HFF-Myc (cell line): Measurements from ENCODE around the gene PROK2.

Source experiments
- DNase-seq: peaks from one replicate; pipeline ENCODE4 v3.0.0-alpha.2; 2011; ENCODE audit warnings: low read depth; ENCODE audit errors: extremely low read depth
- H3K4me3 ChIP-seq: replicated peaks from 2 replicates; pipeline ENCODE4 v1.5.1; 2011; ENCODE audit warnings: low read depth, mild to moderate bottlenecking, control low read depth, low read length
- TF ChIP-seq, protein P1 (sequence below): IDR thresholded peaks from 2 replicates; pipeline ENCODE4 v1.5.1; 2012; ENCODE audit warnings: mild to moderate bottlenecking, low read depth, low read length, control low read depth; ENCODE audit errors: missing control alignments

PROK2 gene

DNA sequence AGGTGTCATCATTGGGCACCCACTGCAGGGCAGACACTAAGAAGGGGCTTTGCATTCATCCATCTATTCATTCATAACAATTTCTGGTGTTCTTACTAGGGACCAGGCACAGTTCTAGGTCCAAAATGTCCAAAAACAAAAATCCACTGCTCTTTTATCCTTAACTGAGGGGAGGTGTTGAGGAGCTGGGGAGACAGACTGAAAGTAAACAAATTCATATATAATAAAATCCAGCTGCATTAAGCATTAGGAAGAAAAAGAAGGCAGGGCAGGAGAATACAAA is 60.8 kb downstream of the PROK2 start:
- TF ChIP-seq, protein P1, sequence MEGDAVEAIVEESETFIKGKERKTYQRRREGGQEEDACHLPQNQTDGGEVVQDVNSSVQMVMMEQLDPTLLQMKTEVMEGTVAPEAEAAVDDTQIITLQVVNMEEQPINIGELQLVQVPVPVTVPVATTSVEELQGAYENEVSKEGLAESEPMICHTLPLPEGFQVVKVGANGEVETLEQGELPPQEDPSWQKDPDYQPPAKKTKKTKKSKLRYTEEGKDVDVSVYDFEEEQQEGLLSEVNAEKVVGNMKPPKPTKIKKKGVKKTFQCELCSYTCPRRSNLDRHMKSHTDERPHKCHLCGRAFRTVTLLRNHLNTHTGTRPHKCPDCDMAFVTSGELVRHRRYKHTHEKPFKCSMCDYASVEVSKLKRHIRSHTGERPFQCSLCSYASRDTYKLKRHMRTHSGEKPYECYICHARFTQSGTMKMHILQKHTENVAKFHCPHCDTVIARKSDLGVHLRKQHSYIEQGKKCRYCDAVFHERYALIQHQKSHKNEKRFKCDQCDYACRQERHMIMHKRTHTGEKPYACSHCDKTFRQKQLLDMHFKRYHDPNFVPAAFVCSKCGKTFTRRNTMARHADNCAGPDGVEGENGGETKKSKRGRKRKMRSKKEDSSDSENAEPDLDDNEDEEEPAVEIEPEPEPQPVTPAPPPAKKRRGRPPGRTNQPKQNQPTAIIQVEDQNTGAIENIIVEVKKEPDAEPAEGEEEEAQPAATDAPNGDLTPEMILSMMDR, result no peak

DNA sequence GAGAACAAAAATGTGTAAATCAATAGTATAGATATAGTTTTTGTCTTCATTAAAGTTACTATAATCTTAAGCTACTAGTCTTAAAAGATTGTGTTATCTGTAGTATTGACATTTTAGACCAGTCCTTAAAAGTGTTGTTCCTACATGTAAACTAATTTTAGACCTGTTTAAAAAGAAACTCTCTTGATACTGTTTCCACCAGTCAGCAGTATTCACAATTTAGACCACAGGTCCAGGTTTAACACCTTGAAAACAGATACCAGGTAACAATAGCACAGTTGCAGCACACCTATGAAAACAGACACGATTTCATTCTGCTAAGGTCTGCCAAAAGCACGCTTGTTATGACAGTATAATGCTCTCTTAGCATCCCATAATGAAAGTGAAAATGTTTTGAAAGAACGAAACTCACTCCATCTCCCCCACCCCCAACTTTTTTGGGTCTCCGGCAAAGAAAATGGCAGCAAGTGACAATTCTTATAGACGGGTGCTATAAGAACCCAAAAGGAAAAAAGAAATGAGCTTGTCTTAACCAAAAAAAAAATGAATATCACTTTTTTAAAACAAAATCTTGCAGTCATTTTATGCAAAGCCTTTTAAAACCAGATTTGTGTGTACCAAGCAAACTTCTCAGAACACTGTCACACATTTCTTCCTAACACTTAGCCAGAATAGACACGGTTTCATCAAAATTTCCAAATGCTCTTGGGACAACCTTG is 61.3 kb downstream of the PROK2 start:
- TF ChIP-seq, protein P1, result no peak
- H3K4me3 ChIP-seq, result no peak overlapping the region
- no peak for DNase-seq

More for the DNA sequence above, 60.8 kb downstream of the PROK2 start:
- no peak for DNase-seq
- peak overlapping the region; percentile 55 for H3K4me3 ChIP-seq

DNA sequence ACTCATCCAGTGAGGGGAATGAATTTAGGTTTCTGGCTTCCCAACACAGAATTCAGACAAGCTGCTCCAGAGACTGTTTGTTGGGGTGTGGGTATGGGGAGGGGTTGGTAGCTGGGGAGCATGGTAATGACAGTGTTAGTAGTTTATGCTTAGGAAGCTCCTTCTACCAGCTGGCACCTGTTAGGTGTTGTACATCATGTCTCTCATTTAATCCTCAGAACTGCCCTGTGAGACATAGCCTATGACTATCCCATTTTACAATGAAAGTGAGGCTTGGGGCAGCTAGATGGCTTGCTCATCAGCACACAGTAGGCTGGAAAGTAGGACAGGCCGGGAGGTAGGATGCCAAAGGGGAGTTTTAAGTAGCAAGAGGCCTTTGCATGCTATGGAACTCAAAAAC is 62.3 kb downstream of the PROK2 start:
- TF ChIP-seq, protein P1, result no peak
- H3K4me3 ChIP-seq, result no peak overlapping the region

More for the DNA sequence above, 62.3 kb downstream of the PROK2 start:
- DNase-seq, result no peak
